Muscle layer of duodenum (tissue), 2 donors: ENCODE results near the gene PROSER2.

ENCODE experiments used
- H3K27ac ChIP-seq: one replicate; pipeline ENCODE4 v1.7.0; 2013; ENCODE audit warnings: mild to moderate bottlenecking, low read length
- H3K27me3 ChIP-seq: one replicate; pipeline ENCODE4 v1.7.0; 2013; ENCODE audit warnings: low read depth, mild to moderate bottlenecking, control low read depth, low read length
- H3K36me3 ChIP-seq, 2 donors: one replicate each; pipeline ENCODE4 v1.7.0; 2013; ENCODE audit warnings: low read length in 2 of 2, control low read depth in 1 of 2, mild to moderate bottlenecking in 1 of 2; ENCODE audit not compliant: insufficient read depth in 2 of 2, control insufficient read depth in 1 of 2
- H3K4me1 ChIP-seq, 2 donors: one replicate each; pipeline ENCODE4 v1.7.0; 2013; ENCODE audit warnings: low read length in 2 of 2, mild to moderate bottlenecking in 2 of 2, control low read depth in 1 of 2, moderate library complexity in 1 of 2; ENCODE audit not compliant: insufficient read depth in 2 of 2, control insufficient read depth in 1 of 2
- H3K4me3 ChIP-seq, 2 donors: one replicate each; pipeline ENCODE4 v1.7.0; 2013; ENCODE audit warnings: low read length in 2 of 2, low read depth in 1 of 2, mild to moderate bottlenecking in 1 of 2
- H3K9me3 ChIP-seq, 2 donors: one replicate each; pipeline ENCODE4 v1.7.0; 2013; ENCODE audit warnings: low read length in 2 of 2, control low read depth in 1 of 2, mild to moderate bottlenecking in 1 of 2; ENCODE audit not compliant: control insufficient read depth in 1 of 2
- donor health status: healthy.

PROSER2 gene

GRCh38 chr10:11894381-11895107 is 71.4 kb downstream of the PROSER2 start:
- Histone ChIP-seq H3K27me3 (no peaks in the 10 kb centered on the region), H3K4me3 (no peak overlapping the region), H3K9me3 (no peaks in the 10 kb centered on the region), H3K36me3 (no peaks in the 10 kb centered on the region), H3K4me1 (no peaks in the 10 kb centered on the region), H3K27ac (no peak overlapping the region)

- no peaks in the 10 kb centered on the region for H3K36me3 ChIP-seq
- H3K27me3 ChIP-seq, result no peaks in the 10 kb centered on the region
- no peak overlapping the region for H3K27ac ChIP-seq
- H3K4me3 ChIP-seq, result no peak overlapping the region
- no peaks in the 10 kb centered on the region for H3K9me3 ChIP-seq
- no peaks in the 10 kb centered on the region for H3K4me1 ChIP-seq
Measured at GRCh38 chr10:11895108-11895466, 71.9 kb downstream of the PROSER2 start.

GRCh38 chr10:11895598-11895997 is 72.4 kb downstream of the PROSER2 start:
- Histone ChIP-seq H3K27me3 (no peaks in the 10 kb centered on the region), H3K4me3 (no peak overlapping the region), H3K27ac (no peak overlapping the region), H3K9me3 (no peaks in the 10 kb centered on the region), H3K36me3 (no peaks in the 10 kb centered on the region), H3K4me1 (no peaks in the 10 kb centered on the region)

- Histone ChIP-seq H3K9me3 (no peaks in the 10 kb centered on the region), H3K36me3 (no peaks in the 10 kb centered on the region)
Measured at GRCh38 chr10:11896549-11897200, 73.5 kb downstream of the PROSER2 start.

GRCh38 chr10:11898033-11898371 is 74.8 kb downstream of the PROSER2 start:
- Histone ChIP-seq H3K27me3 (no peaks in the 10 kb centered on the region), H3K36me3 (no peaks in the 10 kb centered on the region), H3K4me3 (no peak overlapping the region), H3K27ac (no peak overlapping the region), H3K4me1 (no peaks in the 10 kb centered on the region), H3K9me3 (no peaks in the 10 kb centered on the region)

More at GRCh38 chr10:11896549-11897200, 73.5 kb downstream of the PROSER2 start:
- Histone ChIP-seq H3K4me3 (no peak overlapping the region), H3K4me1 (no peaks in the 10 kb centered on the region), H3K27me3 (no peaks in the 10 kb centered on the region), H3K27ac (no peak overlapping the region)

GRCh38 chr10:11898372-11899066 is 75.4 kb downstream of the PROSER2 start:
- no peaks in the 10 kb centered on the region for H3K36me3 ChIP-seq
- H3K4me1 ChIP-seq, result no peaks in the 10 kb centered on the region
- no peak overlapping the region for H3K27ac ChIP-seq
- no peak overlapping the region for H3K4me3 ChIP-seq
- no peaks in the 10 kb centered on the region for H3K9me3 ChIP-seq
- no peaks in the 10 kb centered on the region for H3K27me3 ChIP-seq

DNA sequence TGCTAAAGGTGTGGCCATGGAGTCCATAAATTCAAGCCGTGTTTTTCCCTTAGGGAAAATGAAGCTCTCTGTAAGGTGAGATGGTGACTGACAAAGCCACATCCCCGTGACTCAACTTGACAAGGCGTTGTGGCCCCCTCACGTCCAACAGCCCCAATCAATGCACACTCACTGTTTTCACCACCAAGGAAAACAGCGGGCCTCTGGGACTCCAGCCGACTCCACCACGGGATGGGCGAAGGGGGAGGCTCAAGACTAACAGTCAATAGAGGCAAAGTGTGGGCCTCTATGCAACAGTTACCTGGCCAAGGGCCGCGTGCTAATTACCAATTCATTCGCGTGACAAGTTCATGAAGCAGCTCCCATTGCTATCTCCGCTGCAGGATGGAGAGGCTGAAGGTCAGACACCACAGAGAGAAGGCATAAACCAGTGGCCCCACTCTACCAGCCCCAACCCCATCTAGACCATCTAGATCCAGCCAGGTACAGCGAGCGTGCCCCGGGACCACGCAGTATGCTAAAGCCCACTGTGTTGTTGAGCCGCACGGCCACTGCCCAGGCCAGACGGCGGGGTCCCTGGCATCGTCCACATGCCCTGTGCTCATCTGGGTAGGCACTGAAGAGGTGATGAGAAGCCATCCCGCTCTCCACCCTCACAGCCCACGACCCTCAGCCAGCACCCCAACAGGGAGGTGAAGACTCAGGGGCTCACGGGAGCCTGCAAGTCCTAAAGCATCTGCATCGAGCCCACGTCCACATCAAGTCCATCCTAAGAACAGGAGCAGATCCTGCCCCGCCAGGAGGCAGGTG is 76.1 kb downstream of the PROSER2 start:
- Histone ChIP-seq H3K9me3 (no peaks in the 10 kb centered on the region), H3K36me3 (no peaks in the 10 kb centered on the region), H3K27ac (no peak overlapping the region), H3K4me3 (no peak overlapping the region), H3K27me3 (no peaks in the 10 kb centered on the region), H3K4me1 (no peaks in the 10 kb centered on the region)

DNA sequence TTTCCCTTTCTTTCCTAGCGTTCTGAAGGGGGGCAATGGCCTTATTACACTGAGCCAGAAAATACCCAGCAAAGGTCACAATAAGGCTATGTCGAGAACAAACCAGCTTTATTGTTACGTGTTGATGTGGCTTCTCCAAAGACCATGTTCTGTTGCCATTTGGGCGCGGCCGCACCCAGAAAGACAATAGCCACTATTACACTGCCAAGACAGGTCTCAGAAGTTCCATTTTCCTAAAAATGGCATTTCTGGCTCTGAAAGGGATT is 77.8 kb downstream of the PROSER2 start:
- no peak overlapping the region for H3K27ac ChIP-seq
- no peaks in the 10 kb centered on the region for H3K9me3 ChIP-seq
- no peaks in the 10 kb centered on the region for H3K36me3 ChIP-seq
- H3K27me3 ChIP-seq, result no peaks in the 10 kb centered on the region
- H3K4me3 ChIP-seq, result no peak overlapping the region
- no peaks in the 10 kb centered on the region for H3K4me1 ChIP-seq

DNA sequence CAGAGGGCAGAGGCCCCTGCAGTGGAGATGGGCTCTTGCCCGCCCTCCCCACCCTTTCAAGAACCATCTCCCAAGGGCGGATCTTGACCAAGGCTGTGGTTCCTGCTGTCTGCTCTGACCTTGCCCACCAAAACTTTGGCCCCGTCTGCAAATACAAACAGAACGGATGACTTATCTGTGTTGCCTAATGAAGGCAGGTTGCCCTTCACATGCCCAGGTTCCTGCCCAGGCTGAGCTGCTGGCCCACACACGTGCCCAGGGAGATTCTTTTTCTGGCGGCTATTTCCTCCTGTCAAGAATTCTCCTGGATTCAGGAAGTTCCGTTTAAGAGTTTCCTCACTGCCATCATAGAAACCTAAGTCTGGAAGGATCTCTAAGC is 78.3 kb downstream of the PROSER2 start:
- no peaks in the 10 kb centered on the region for H3K9me3 ChIP-seq
- no peak overlapping the region for H3K27ac ChIP-seq
- H3K27me3 ChIP-seq, result no peaks in the 10 kb centered on the region
- no peak overlapping the region for H3K4me3 ChIP-seq
- no peaks in the 10 kb centered on the region for H3K36me3 ChIP-seq
- no peaks in the 10 kb centered on the region for H3K4me1 ChIP-seq

GRCh38 chr10:11901833-11902475 is 78.8 kb downstream of the PROSER2 start:
- Histone ChIP-seq H3K4me1 (no peaks in the 10 kb centered on the region), H3K27me3 (no peaks in the 10 kb centered on the region), H3K36me3 (no peaks in the 10 kb centered on the region), H3K27ac (no peak overlapping the region), H3K9me3 (no peaks in the 10 kb centered on the region), H3K4me3 (no peak overlapping the region)

- Histone ChIP-seq H3K36me3 (no peaks in the 10 kb centered on the region), H3K4me1 (no peaks in the 10 kb centered on the region), H3K27me3 (no peaks in the 10 kb centered on the region), H3K9me3 (no peaks in the 10 kb centered on the region), H3K27ac (no peak overlapping the region), H3K4me3 (no peak overlapping the region)
Measured at GRCh38 chr10:11902646-11903045, 79.5 kb downstream of the PROSER2 start.
